Measurements from ENCODE around the gene CHD6.

GRCh38 chr20:41355192-41355591 is 263.0 kb downstream of the CHD6 start:
- no peak for TF ChIP-seq CTCF (conservative IDR thresholded peaks at IDR 0.05)
- TF ChIP-seq ZFX (IDR thresholded peaks at IDR 0.05): no peak

All from C4-2B (cell line).